22Rv1 (cell line): ENCODE results near the gene PREX1.

Experiments
- CTCF ChIP-seq: fragments of 450-650 bp; IDR thresholded peaks from 2 replicates; pipeline ENCODE4 v1.5.1; 2017; ENCODE audit warnings: mild to moderate bottlenecking
- ZFX ChIP-seq: fragments of 450-650 bp; IDR thresholded peaks from 2 replicates; pipeline ENCODE4 v1.6.1; 2017; ENCODE audit warnings: antibody characterized with exemption, borderline replicate concordance

GRCh38 chr20:48787861-48788375 lies 39.9 kb downstream of the PREX1 start:
- no peak for TF ChIP-seq CTCF
- TF ChIP-seq ZFX: no peak
